Measurements from ENCODE around the gene THEM5.
"Not testable (repeated sequence)": the region's sequence is repeated elsewhere in the genome, so short reads cannot be mapped to it uniquely, and the experiment has no call there.

Gene THEM5

DNA sequence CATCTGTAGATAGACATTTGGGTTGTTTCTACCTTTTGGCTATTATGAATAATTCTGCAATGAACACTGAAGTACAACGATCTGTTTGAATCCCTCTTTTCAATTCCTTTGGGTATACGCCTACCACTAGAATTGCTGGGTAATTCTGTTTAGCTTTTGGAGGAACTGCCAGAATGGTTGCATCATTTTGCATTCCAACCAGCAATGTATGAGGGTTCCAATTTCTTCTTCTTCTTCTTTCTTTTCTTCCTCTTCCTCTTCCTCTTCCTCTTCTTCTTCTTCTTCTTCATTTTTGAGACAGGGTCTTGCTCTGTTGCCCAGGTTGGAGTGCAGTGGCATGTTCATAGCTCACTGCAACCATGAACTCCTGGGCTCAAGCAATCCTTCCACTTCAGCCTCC is 13.8 kb upstream of the THEM5 start:
- DNase-seq = no peak

DNA sequence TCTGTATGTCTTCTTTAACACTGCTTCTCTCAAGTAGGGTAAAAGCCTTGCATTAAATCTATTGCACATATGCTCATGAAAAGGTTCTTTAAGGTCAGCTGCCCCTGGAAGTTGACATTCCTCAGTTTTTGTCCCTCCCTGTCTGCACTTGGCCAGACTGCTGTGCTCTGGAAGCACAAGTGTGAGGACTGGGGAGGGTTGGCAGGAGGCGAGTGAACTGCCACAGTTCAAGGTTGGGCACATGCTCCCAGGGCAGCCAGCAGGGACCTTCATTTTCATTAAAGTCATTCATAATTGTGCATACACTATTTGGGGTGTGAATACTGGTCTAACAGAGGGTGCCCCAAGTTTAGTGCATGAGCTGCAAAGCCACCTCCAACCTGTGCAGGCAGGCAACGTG is 10.9 kb upstream of the THEM5 start:
- no peak for DNase-seq

DNA sequence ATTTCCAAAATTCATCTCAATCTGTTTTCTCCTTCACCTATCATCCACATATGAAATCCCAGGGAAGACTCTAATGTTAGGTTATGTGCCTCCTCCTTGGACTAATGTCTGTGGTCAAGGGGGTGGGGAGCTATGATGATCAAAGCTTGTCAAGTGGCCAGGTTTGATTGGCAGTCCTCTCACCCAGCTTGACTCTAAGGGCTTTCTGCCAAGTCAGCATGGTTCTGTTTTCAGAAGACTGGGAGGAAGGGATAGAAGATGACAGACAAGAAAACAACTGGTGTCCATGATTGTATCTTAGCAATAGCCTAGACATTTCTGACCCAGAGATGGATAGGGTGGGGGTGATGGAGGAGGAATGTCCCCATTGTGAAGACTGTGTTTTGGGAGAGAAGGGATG is 9.1 kb upstream of the THEM5 start:
- no peak for DNase-seq

DNA sequence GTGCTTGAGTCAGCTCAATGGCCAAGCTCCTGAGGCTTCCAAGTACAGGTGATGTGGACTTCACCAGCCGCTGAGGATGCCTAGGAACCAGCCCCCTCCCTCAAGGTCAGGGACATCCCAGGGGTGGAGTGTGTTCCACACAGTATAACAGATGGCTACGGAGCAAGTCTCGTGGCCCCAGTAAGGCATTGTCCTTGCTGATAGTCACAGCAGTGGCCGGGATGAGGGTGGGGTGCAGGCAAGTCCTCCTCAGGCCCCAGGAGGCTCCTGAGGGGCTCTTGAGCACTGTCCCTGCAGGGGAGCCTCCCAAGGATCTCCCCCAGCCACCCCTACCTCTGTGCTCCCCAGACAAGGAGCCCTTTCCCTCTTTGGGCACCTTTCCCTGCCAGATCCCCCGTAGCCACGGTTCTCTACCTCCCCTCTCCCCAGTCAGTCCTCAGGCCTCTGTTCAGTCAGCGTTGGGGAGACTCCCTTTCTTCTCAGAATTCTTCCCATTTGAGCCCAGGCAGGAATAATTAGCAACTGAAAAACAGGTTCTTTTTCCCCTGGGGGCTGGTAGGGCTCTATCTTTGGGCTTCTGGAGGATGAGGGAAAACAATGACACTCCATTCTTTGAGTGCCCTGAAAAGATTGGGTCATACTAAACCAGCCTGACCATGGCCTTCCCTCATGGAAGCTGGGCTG is 7.1 kb upstream of the THEM5 start:
- DNase-seq = no peak

DNA sequence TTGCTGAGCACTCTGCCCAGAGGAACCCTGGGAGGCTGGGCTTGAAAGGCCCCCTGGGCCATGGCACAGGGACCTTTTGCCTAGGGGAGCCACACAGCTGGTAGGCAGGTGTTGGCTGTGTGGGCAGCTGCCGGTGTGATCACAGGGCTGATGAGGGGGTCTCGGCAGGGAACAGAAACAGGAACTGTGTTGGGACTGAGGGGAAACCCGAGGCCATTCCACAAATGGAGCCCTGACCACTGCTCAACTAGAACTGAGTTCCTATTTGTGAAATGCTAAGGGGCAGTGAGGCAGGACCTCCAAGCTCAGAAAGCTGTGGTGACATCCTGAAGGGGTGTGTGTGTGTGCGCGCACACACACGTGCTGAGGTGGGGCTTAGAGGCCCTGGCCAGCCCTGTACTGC is 6.4 kb upstream of the THEM5 start:
- no peak for DNase-seq

DNA sequence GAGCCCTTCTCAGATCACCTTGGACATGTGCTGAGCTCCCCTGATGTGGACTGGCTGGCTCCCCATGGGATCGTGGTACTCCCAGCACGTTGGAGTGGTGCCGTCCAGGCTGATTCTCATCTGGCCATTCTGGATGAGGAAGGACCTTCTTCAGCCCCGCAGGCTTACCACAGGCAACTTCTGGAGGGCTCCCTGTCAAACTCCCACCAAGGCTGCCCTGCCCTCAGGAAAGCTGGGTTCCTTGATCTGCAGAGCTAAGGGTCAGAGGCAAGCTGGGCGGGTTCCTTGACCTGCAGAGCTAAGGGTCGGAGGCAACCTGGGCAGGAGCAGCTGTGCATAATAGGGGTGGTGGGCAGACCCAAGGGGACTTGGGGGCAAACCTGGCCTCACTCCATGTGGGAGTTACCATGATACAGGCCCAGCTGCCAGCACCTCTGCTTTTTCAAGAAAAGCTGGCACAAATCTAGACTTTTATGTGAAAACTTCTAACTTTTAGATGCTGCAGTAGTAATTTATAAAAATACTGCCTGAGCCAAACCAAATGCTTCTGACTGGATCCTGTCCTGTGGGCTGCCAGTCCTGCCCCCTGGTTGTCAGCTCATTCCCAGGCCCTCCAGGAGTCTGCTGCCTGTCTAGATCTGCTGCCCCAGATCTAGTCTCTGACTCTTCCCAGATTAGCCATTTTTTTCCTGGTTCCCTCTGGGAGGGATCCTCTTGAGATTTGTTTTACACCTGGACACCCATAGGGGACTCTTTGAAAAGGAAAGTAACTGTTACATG is 5.6 kb upstream of the THEM5 start:
- DNase-seq = no peak

DNA sequence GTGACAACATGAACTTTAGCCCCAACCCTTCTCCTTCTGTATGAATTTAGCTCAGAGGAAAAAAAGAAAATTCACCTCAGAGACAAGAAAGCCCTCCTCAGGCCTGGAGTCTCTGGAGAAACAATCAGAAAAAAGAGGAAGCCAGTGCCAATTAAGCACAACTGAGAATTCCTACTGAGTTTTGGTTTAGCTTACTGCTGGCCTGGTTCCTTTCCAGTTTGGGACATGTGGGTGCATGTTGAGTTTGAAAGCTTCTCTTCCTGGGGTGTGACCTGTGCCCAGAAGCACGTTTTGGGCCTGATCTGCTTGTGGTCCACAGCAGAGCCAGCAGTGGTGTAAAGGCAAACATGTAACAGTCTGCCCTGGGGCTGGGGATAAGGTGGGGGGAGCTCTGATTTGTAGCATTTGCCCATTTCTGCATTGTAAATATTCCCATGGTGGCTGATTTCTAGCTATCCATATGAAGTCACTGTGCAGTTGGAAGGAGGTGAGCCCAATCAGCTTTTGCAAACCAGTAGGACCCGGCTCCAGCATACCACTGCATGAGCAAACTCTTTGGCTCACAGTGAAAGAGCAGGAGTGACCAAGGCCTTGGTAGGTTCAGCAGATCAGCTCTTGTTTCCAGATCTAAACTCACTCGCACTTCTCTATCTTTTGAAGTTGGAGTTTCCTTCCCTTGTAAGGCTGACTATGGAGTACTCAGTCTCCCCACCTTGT is 4.7 kb upstream of the THEM5 start:
- DNase-seq = no peak

DNA sequence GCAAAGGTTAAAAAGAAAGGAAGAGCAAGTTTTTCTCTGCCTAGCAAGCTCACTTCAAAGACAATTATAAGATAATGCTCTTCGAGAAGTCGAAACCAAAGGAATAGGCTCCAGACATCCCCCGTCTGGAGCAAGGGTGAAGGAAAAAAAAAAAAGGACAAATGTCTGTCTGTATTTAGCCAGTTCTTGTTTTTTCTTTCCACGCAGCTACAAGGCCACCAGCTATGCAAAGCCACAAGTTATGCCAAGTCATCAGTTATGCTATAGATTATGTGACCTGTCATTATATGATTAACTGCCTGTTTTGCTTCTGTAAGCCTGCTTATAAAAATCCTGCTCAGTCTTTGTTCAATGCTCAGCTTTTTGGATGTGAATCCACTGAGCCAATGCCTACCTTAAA is 2.4 kb upstream of the THEM5 start:
- no peak for DNase-seq

DNA sequence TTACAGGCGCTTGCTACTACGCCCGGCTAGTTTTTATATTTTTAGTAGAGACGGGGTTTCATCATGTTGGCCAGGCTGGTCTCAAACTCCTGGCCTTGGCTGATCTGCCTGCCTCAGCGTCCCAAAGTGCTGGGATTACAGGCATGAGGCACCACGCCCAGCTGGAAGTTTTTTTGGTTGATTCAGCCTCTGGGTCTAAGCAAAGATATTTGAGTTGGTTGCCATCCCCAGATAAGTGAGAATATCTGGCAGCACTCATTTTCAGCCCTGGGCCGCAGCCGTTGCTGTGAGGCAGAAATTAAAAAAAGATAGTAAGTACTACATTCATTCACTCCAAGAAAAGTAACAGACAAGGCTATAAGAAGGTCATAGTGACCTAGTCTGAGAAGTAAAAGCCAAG is 2.0 kb upstream of the THEM5 start:
- DNase-seq = not testable (repeated sequence)

DNA sequence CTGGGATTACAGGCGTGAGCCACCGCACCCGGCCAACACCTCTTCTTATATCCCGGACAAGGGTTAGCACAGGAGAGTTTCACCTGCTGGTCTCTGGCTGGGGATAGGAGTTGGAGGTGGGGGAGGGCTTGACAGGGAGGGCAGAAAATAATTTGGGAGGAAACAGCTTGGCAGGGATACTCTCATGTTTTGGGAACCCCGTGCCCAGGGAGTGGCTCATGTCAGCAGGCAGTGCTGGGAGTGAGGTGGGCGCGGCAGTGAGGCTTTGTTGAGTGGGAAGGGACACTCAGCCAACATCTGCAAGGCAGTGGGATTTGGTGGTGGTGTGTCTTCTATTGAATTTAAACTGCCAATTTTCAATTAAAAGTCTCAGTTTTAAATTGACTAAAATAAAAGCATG is 1.1 kb upstream of the THEM5 start:
- DNase-seq = no peak

DNA sequence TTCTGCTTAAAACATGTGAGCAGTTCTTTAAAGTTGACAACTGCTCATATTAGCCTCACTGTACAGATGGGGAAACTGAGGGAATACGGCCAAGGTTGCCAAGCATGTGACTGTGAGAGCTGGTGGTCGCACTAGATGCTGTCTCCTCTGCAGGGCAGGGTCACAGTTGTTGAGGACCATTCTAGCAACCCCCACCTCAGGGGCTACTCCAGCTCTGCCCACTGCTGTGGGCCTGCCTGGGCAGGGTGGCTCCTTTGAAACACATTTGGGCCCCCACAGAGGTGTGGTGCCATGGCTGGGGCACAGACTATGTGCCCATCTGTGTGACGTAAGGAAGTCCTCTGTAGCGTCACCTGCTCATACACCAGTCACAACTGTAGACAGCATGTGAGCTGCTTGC is 779 bp downstream of the THEM5 start:
- no peak for DNase-seq

DNA sequence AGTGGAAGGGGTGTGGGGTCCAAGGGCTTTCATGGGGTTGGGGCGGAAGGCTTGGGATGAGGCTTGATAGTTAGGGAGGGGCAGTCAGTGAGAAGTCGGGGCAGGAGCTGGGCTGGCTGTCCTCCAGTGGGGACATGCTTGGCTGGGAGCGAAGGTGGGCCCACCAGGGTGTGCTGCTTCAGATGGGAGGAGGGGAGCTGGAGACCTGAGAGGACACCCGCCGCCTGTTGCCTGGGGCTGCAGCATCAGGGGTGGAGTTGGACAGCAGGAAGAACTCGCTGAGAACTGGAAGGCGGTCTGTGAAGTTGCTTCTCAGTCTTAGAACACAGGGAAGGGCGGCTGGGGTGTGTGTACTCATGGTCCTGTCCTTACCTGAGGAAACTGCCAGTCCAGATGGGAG is 1.6 kb downstream of the THEM5 start:
- DNase-seq = no peak

DNA sequence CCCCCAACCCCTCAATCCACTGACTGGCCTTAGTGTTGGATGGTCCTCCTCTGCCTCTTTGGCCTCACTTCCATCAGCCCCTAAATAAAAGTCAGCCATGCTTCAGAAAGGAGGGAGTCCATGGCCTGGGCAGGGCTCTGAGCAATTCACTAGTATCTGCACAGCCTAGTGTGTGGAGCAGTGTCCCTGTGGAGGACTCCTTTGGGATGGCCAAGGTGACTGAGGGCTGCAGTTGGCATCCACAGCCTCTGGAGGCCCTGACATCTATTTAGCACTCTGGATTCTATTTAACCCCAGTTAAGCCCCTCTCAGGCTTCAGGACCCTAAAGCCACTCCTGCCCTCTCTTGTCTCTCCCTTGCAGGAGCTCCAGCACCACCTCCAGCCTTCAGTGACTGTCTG is 3.6 kb downstream of the THEM5 start:
- no peak for DNase-seq

DNA sequence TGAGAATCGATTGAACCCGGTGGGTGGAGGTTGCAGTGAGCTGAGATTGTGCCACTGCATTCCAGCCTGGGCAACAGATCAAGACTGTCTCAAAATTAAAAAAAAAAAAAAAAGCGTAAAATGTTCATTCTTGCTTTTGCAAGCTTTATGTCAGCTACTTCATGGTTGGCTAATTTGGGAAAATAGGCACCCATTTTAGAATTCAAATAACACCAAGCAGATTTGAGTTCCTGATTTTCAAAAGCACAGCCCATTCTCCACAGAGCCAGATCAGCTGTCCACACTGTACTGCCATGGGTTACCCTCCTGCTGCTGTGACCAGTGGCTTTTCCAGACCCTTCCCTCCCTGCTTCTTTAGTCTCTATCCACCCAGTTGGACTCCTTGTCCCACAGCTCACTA is 4.4 kb downstream of the THEM5 start:
- no peak for DNase-seq

DNA sequence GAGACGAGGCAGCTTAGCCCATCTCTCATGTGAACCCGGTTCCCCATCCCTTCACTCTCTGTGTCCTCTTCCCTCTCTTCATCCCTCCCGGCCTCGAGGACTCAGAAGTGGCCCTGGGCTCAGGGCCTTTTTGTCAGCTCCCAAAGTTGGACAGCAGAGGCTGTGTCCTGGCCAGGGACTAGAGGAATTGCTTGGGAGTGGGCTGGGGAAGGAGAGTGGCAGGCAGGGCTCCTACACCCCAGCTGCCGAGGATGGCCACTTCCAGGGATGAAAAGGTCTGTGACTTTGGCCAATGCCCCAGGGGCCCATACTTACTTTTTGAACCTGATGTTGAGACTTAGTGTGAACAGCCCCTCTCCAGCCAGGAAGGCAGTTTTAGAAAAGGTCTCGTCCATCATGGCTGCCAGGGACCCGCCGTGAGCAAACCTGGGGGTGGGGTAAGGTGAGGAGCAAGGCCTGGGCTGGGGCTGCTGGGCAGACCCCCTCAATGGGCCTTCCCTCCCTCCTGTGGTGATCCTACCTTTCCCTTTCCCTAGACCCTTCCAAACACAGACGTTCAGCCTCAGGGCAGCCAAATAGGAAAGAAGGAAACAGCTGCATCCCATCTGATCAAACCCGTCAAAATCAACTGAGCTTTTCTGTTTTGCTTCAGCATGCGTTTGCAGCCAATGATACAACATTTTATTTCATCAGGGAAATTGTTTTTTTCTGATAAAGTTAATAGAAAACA is 5.5 kb downstream of the THEM5 start:
- no peak for DNase-seq

DNA sequence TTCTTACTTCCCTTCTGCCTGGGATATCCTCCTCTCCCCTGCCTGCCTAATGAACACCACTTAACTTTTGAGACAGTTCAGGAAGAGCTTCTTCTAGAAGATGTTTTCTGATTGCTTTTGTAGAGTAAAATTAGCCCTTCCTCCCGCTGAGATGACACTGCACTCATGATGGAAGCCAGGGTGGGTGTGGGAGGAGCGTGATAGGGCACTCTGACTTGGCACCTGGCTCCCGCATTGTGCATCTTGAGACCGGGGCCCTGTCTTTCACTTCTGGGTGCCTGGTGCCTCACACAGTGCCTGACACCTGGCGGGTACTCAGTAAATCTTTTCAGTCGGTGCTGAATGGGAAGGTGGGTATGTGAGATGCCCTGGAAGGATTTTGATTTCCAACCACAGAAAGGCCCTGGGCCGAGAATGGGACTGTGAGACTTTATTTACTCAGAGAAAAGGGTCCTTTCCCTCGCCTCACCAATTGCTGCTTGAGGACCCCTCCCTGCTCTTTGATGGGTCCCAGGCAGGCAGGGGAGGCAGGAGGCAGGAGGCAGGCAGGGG is 6.8 kb downstream of the THEM5 start:
- DNase-seq = no peak

DNA sequence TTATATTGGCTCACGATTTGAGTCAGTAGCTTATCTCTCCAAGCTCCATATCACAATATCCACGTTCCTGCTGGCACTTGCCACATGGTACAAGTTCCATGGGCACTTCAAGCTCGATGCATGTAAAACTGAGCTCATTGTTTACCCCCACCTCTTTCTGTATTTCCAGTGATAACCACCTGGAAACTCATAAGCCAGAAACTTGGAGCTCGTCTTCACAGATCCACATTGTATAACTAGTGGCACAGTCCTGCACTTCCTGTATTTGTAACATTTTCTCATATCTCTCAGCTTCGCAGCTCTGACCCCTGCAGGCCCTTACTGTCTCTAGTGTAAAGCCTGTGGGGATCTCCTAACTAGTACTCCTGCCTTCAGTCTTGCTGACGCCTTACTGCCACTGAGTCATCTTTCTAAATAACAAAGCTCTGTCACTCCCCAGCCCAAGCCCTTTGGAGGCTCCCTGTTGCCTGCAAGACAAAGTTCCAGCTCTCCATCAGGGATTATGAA is 7.4 kb downstream of the THEM5 start:
- peak; percentile 30 to 39 for DNase-seq

DNA sequence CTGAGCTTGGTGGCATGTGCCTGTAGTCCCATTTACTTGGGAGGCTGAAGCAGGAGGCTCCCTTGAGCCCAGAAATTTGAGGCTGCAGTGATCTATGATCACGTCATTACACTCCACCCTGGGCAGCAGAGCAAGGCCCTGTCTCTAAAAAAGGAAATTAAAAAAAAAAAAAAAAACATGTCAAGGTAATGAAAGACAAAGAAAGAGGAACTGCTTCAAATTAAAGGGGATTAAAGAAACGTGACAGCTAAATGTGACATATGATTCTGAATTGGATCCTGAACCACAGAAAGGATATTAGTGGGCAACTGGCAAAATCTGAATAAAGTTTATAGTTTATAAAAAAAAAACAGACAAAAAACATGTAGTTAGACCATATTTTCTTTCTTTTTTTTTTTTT is 10.1 kb downstream of the THEM5 start:
- DNase-seq = no peak

DNA sequence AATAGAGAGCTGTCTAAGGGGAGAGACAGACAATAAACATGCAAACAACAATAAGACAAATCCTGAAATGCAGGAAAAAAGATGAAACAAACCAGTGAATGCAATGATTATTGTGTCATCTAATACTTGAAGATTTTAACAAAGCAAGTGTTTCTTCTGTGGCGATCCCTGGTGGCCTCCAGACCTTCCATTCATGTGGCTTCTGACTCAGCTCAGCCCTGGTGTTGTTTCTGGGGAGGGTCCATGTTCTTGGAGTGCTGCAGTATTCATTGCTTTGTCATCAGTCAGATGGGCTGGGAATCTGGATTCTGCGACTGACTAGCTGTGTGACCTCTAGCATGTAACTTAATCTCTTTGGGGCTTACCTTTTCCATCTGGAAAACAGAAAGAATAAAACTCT is 12.4 kb downstream of the THEM5 start:
- no peak for DNase-seq

DNA sequence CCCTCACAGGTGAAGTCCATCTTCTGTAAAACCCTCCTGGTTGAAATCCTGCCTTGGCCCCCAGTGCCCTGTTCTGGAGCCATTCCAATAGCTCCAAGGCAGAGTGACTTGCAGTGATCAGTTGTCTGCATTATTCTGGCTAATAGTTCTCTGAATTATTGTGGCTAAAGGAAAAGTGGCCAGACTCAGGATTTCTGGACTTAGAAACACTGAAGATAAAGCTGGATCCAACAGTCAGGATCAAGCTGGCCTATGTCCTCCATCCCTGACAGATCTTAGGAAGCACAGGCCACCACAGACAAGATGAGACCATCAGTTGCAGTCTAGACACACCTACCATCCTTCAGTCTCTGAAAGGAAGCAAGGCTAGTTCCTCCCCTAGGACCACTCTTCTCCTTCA is 13.1 kb downstream of the THEM5 start:
- DNase-seq = no peak

DNA sequence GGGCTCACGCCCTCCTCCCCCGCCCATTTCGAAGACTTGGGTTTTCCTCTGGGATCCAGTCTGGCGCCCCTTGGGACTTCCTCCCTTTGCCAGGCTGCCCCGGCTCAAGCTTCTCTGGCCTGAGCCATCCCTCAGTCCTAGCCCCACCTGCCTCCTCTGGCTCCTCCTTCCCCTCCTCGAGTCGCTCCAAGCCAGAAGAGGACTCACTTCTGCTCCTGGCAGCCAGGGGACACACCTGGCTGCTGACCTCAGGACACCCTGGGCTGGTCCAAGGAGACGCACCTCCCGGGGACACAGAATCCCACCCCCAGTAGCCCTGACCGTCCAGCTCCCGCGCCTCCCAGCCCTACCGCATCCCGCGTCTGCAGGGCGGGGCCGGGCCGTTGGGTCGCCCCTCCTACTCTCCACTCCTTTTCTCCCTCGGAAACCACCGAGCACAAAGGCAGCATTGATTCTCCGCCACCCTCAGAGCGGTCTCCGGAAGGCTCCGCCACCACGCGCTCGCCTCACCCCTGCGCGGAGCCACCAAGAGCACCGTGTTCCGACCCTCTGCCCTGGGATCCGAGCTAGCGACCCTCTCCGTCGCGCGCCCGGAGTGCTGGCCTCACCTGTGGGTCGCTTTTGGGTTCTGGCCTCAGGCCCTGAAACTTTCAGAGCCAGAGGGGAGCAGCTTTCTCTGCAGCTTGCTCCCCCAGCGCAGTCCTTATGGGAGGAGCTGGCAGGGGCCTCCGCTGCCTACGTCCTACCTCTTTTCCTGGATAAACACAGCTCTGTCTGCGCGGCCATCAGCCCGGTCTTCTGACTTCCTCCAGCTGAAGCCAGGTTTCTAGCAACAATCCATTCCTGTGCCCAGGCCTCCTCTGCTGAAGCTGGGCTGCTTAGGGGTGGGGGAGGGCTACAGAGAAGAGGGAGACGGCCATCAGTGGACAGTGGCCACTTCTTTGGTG is 13.8 kb downstream of the THEM5 start, which contains the start of gene C2CD4D:
Gene C2CD4D, minus strand, starts transcription at position 364 of the 947 bp plus-strand sequence. CDS start 831 bp downstream, outside the sequence.
- DNase-seq = no peak

DNA sequence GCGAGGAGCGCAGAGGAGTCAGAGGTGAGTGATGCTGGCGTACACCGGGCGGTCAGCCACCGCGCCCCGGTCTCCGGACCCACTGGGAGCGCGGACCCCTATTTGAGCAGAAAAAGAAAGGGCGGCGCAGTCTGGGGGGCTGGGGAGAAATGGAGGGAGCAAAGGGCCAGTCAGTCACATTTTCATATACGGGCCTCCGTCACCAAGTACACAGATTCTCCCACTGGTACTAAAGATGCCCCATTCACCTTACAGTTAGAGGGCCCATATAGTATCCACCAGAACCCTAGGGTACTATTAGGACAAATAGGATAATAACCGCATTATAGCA is 14.5 kb downstream of the THEM5 start:
- DNase-seq = no peak

All from Kasumi-1 (cell line).